Common myeloid progenitor, CD34-positive (primary cell): ENCODE data around the gene SLAMF1.

ENCODE experiments used
- CTCF ChIA-PET: fragments of 350-600 bp; sonication (Branson Sonifier 250); formaldehyde crosslinking; loops from one replicate; lab custom pipeline; 2021; ENCODE audit warnings: antibody characterized with exemption; lab: Charles Lee
- POLR2A ChIA-PET: fragments of 350-600 bp; sonication (Branson Sonifier 250); formaldehyde crosslinking; loops from one replicate; lab custom pipeline; 2021; ENCODE audit warnings: antibody characterized with exemption; lab: Charles Lee
- DNase-seq, 3 donors: peaks; one replicate each; pipeline versions ENCODE4 v3.0.0 to v3.0.0-alpha.2; 2013
- H3K27ac ChIP-seq, 2 experiments: 1 replicate in 1 of 2; 2 replicates in 1 of 2; pipeline ENCODE4 v1.7.0; 2013; ENCODE audit warnings: inconsistent platforms in 2 of 2, low read length in 2 of 2, mild to moderate bottlenecking in 2 of 2, low read depth in 1 of 2, moderate library complexity in 1 of 2; ENCODE audit not compliant: severe bottlenecking in 2 of 2, insufficient read depth in 1 of 2, poor library complexity in 1 of 2
- H3K27me3 ChIP-seq, 5 experiments: replicated peaks in 2 of 5; 1 replicate in 3 of 5; 2 replicates in 2 of 5; pipeline versions ENCODE4 v1.6.1 to v1.7.0; 2013; ENCODE audit warnings: low read length in 4 of 5, mild to moderate bottlenecking in 2 of 5, moderate library complexity in 2 of 5, inconsistent platforms in 1 of 5; ENCODE audit not compliant: insufficient read depth in 5 of 5, control insufficient read depth in 4 of 5
- H3K36me3 ChIP-seq, 4 experiments: 1 replicate in 2 of 4; 2 replicates in 2 of 4; pipeline versions ENCODE4 v1.6.1 to v1.7.0; 2013; ENCODE audit warnings: low read length in 3 of 4, control low read depth in 1 of 4, mild to moderate bottlenecking in 1 of 4; ENCODE audit not compliant: control insufficient read depth in 4 of 4, insufficient read depth in 4 of 4
- H3K4me1 ChIP-seq, 4 experiments: 1 replicate in 3 of 4; 2 replicates in 1 of 4; pipeline versions ENCODE4 v1.6.1 to v1.7.1; 2013; ENCODE audit warnings: low read length in 3 of 4, mild to moderate bottlenecking in 3 of 4, control low read depth in 1 of 4, inconsistent platforms in 1 of 4, moderate library complexity in 1 of 4; ENCODE audit not compliant: control insufficient read depth in 4 of 4, insufficient read depth in 4 of 4; ENCODE audit errors: control extremely low read depth in 1 of 4
- H3K4me3 ChIP-seq, 7 experiments: 1 replicate in 4 of 7; 2 replicates in 3 of 7; pipeline versions ENCODE4 v1.5.1 to v1.7.0; 2013; ENCODE audit warnings: mild to moderate bottlenecking in 7 of 7, low read length in 6 of 7, moderate library complexity in 6 of 7, inconsistent platforms in 2 of 7, low read depth in 2 of 7, control low read depth in 1 of 7; ENCODE audit not compliant: insufficient read depth in 4 of 7, control insufficient read depth in 1 of 7; ENCODE audit errors: extremely low read depth in 1 of 7
- H3K9me3 ChIP-seq, 5 experiments: 1 replicate in 4 of 5; 2 replicates in 1 of 5; pipeline versions ENCODE4 v1.6.1 to v1.7.1; 2013; ENCODE audit warnings: low read length in 4 of 5, mild to moderate bottlenecking in 2 of 5, inconsistent platforms in 1 of 5, low read depth in 1 of 5, moderate library complexity in 1 of 5; ENCODE audit not compliant: control insufficient read depth in 4 of 5, insufficient read depth in 2 of 5; ENCODE audit errors: control extremely low read depth in 1 of 5
- WGBS: methylation state at CpG from one replicate; pipeline ENCODE4 v1.1.5; 2013; ENCODE audit not compliant: insufficient coverage; 5-methylcytosine and 5-hydroxymethylcytosine counted together

The SLAMF1 gene

DNA sequence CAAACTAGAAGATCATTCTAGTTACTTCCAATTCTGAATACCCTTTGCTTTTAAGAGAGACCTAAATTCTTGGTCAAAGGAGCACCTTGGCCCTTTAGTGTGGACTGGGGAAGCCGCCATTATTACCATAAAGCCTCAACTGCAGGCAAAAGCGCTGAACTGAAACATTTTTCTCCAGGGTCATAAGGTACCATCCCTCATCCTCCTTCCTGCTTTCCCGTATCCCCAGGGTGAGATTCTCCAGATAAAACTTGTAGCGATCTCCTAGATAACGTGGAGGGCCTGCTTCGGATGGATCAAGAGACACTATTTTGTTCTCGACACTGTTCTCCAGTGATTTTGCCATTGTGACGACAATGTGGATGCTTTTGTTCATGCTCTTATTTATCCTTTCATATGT, 9.8 kb downstream of the SLAMF1 start:
- H3K27ac ChIP-seq, result no peak overlapping the region
- ChIA-PET CTCF (no interaction called here), POLR2A (no interaction called here)
- no peaks in the 10 kb centered on the region for H3K36me3 ChIP-seq
- WGBS, result 92% methylated on average over 7 of the region's 8 CpGs
- H3K4me3 ChIP-seq, result no peak overlapping the region
- DNase-seq, result no peak
- H3K4me1 ChIP-seq, result peaks cover 23 to 51% (median 41%) of the 10 kb centered on the region in 4 experiments
- H3K27me3 ChIP-seq, result no peaks in the 10 kb centered on the region
- no peaks in the 10 kb centered on the region for H3K9me3 ChIP-seq

DNA sequence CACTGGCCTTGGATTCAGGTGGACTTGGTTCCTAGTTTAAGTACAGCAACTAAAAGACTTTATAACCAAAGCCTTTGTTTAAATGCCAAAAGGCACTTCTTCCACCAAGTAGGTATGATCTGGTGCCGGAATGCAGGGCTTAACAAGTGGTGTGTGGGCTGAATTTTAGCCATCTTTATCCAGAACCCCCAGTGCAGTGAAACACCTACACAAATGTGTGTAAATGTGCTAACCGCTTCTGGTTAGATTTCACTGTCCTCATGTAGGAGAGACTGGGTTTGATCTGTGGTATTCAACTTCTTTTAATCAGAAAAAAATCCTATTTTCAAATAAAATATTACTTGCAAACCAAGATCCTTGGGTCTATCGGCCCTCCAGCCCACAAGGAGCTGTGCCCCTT, 10.3 kb downstream of the SLAMF1 start:
- Histone ChIP-seq H3K4me1 (peaks cover 20 to 46% (median 36%) of the 10 kb centered on the region in 4 experiments), H3K27me3 (no peaks in the 10 kb centered on the region), H3K4me3 (no peak overlapping the region), H3K36me3 (no peaks in the 10 kb centered on the region), H3K27ac (no peak overlapping the region), H3K9me3 (no peaks in the 10 kb centered on the region)
- WGBS, result 100% methylated on average over 1 of the region's 3 CpGs
- ChIA-PET POLR2A (no interaction called here), CTCF (no interaction called here)
- no peak for DNase-seq

- no peak overlapping the region for H3K27ac ChIP-seq
- POLR2A ChIA-PET, result no interaction called here
- 84% methylated on average over 4 of the region's 4 CpGs for WGBS
- H3K9me3 ChIP-seq, result no peaks in the 10 kb centered on the region
- peaks cover 19 to 41% (median 31%) of the 10 kb centered on the region in 4 experiments for H3K4me1 ChIP-seq
- CTCF ChIA-PET, result no interaction called here
- no peak for DNase-seq
- H3K27me3 ChIP-seq, result no peaks in the 10 kb centered on the region
- no peaks in the 10 kb centered on the region for H3K36me3 ChIP-seq
- H3K4me3 ChIP-seq, result no peak overlapping the region
These were observed 10.8 kb downstream of the SLAMF1 start for GRCh38 chr1:160636076-160636475.

GRCh38 chr1:160634543-160635491, 12.0 kb downstream of the SLAMF1 start:
- H3K4me3 ChIP-seq, result no peak overlapping the region
- H3K27me3 ChIP-seq, result no peaks in the 10 kb centered on the region
- POLR2A ChIA-PET, result no interaction called here
- no peaks in the 10 kb centered on the region for H3K9me3 ChIP-seq
- WGBS, result 88% methylated on average over 7 of the region's 17 CpGs
- no peak overlapping the region for H3K27ac ChIP-seq
- peaks cover 14 to 41% (median 21%) of the 10 kb centered on the region in 4 experiments for H3K4me1 ChIP-seq
- no peak for DNase-seq
- no peaks in the 10 kb centered on the region for H3K36me3 ChIP-seq
- CTCF ChIA-PET, result no interaction called here

GRCh38 chr1:160633330-160633903, 13.4 kb downstream of the SLAMF1 start:
- no peak for DNase-seq
- CTCF ChIA-PET, result interaction anchor here (0.9 to 1.1 kb wide), 3 partner anchors 10 to 25 kb away, joined by 3 to 7 read pairs (median 3); partner anchors contain the start of gene SLAMF1
- 100% methylated on average over 1 of the region's 2 CpGs for WGBS
- POLR2A ChIA-PET, result no interaction called here
- Histone ChIP-seq H3K27ac (no peak overlapping the region), H3K9me3 (no peaks in the 10 kb centered on the region), H3K4me1 (peaks cover 11 to 41% (median 13%) of the 10 kb centered on the region in 4 experiments), H3K27me3 (no peaks in the 10 kb centered on the region), H3K36me3 (no peaks in the 10 kb centered on the region), H3K4me3 (no peak overlapping the region)

DNA sequence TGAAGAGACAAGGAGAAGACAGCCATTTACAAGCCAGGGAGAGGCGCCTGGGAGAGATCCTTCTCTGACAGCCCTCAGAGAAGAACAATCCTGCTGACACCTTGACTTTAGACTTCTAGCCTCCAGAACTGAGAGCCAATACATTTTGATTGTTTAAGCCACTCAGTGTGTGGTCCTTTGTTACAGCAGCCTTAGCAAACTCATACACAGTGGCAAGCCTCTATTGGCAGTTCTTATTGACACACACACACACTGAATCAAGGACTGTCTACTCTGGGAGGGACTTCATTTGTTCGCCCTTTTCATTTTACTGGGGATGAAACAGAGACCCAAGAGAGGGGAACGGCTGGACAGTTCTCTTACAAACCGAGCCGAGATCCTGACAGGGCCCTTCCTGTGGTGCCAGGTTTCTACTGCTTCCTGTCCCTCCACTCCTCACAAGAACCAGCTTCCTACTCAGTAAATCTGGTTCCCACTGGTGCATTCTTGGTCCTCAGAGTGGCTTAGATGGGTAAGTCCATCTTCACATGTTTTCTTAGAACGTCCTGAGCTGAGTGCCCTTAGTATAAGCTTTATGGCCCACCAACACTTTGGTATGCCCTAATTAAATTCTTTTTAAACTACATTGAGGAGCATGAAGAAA, 14.7 kb downstream of the SLAMF1 start:
- no peaks in the 10 kb centered on the region for H3K9me3 ChIP-seq
- H3K4me1 ChIP-seq, result peaks cover 3 to 40% (median 5%) of the 10 kb centered on the region in 4 experiments
- no peak overlapping the region for H3K27ac ChIP-seq
- CTCF ChIA-PET, result interaction anchor here (0.7 to 1.3 kb wide), 4 partner anchors 9 to 48 kb away, joined by 3 to 7 read pairs (median 4); partner anchors contain the start of gene SLAMF1
- DNase-seq, result no peak
- no peaks in the 10 kb centered on the region for H3K27me3 ChIP-seq
- H3K36me3 ChIP-seq, result no peaks in the 10 kb centered on the region
- POLR2A ChIA-PET, result no interaction called here
- WGBS, result 83% methylated on average over 6 of the region's 6 CpGs
- no peak overlapping the region for H3K4me3 ChIP-seq
